ENCODE data around the gene CNTNAP5.

Gene CNTNAP5

GRCh38 chr2:124816007-124816406 lies 790.9 kb downstream of the CNTNAP5 start:
- DNase-seq (ENCODE audit: low spot score) = no peak

- no peak for DNase-seq (ENCODE audit: low spot score)
Observed at GRCh38 chr2:124822516-124822915, 797.4 kb downstream of the CNTNAP5 start.

- no peak for DNase-seq (ENCODE audit: low spot score)
Observed at GRCh38 chr2:124824441-124824840, 799.4 kb downstream of the CNTNAP5 start.

GRCh38 chr2:124832521-124832920 lies 807.4 kb downstream of the CNTNAP5 start:
- no peak for DNase-seq (ENCODE audit: low spot score)

- no peak for DNase-seq (ENCODE audit: low spot score)
Observed at GRCh38 chr2:124834331-124834730, 809.2 kb downstream of the CNTNAP5 start.

- DNase-seq (ENCODE audit: low spot score) = no peak
Observed at GRCh38 chr2:124835331-124835730, 810.2 kb downstream of the CNTNAP5 start.

GRCh38 chr2:124836416-124836815 lies 811.3 kb downstream of the CNTNAP5 start:
- no peak for DNase-seq (ENCODE audit: low spot score)

- no peak for DNase-seq (ENCODE audit: low spot score)
Observed at GRCh38 chr2:124837496-124837895, 812.4 kb downstream of the CNTNAP5 start.

- DNase-seq (ENCODE audit: low spot score) = no peak
Observed at GRCh38 chr2:124838406-124838805, 813.3 kb downstream of the CNTNAP5 start.

- DNase-seq (ENCODE audit: low spot score) = no peak
Observed at GRCh38 chr2:124867247-124867646, 842.2 kb downstream of the CNTNAP5 start.

GRCh38 chr2:124874219-124874618 lies 849.1 kb downstream of the CNTNAP5 start:
- no peak for DNase-seq (ENCODE audit: low spot score)

GRCh38 chr2:124874676-124875075 lies 849.6 kb downstream of the CNTNAP5 start:
- no peak for DNase-seq (ENCODE audit: low spot score)

- DNase-seq (ENCODE audit: low spot score) = no peak
Observed at GRCh38 chr2:124875627-124876244, 850.6 kb downstream of the CNTNAP5 start.

- DNase-seq (ENCODE audit: low spot score) = no peak
Observed at GRCh38 chr2:124877141-124877577, 852.1 kb downstream of the CNTNAP5 start.

- DNase-seq (ENCODE audit: low spot score) = no peak
Observed at GRCh38 chr2:124879640-124880039, 854.6 kb downstream of the CNTNAP5 start.

GRCh38 chr2:124880995-124881394 lies 855.9 kb downstream of the CNTNAP5 start:
- DNase-seq (ENCODE audit: low spot score) = no peak

- no peak for DNase-seq (ENCODE audit: low spot score)
Observed at GRCh38 chr2:124882423-124882822, 857.3 kb downstream of the CNTNAP5 start.

GRCh38 chr2:124883595-124883994 lies 858.5 kb downstream of the CNTNAP5 start:
- no peak for DNase-seq (ENCODE audit: low spot score)

GRCh38 chr2:124884315-124884714 lies 859.2 kb downstream of the CNTNAP5 start:
- DNase-seq (ENCODE audit: low spot score) = no peak

GRCh38 chr2:124886216-124886615 lies 861.1 kb downstream of the CNTNAP5 start:
- DNase-seq (ENCODE audit: low spot score) = no peak

GRCh38 chr2:124887466-124887865 lies 862.4 kb downstream of the CNTNAP5 start:
- no peak for DNase-seq (ENCODE audit: low spot score)

- no peak for DNase-seq (ENCODE audit: low spot score)
Observed at GRCh38 chr2:124888431-124888830, 863.3 kb downstream of the CNTNAP5 start.

- no peak for DNase-seq (ENCODE audit: low spot score)
Observed at GRCh38 chr2:124894199-124894598, 869.1 kb downstream of the CNTNAP5 start.

GRCh38 chr2:124898827-124899226 lies 873.7 kb downstream of the CNTNAP5 start:
- no peak for DNase-seq (ENCODE audit: low spot score)

Data from LoVo (cell line).